Panc1 (cell line): Measurements from ENCODE around the gene HOXB2.

Source experiments
- CTCF ChIP-seq: fragments of 450-650 bp; IDR thresholded peaks from 2 replicates; pipeline ENCODE4 v1.5.1; 2017; ENCODE audit warnings: mild to moderate bottlenecking
- POLR2AphosphoS5 ChIP-seq: IDR thresholded peaks from 2 replicates; pipeline ENCODE4 v1.6.1; 2012; ENCODE audit warnings: mild to moderate bottlenecking, low read depth, low read length, moderate library complexity
- REST ChIP-seq, 2 experiments: IDR thresholded peaks; 2 replicates each; pipeline ENCODE4 v1.6.1; 2011 to 2012; ENCODE audit warnings: low read depth in 2 of 2, control low read depth in 1 of 2, low read length in 1 of 2, mild to moderate bottlenecking in 1 of 2, moderate library complexity in 1 of 2; ENCODE audit not compliant: insufficient read depth in 1 of 2
- TCF7L2 ChIP-seq: IDR thresholded peaks from 2 replicates; pipeline ENCODE4 v1.6.1; 2011; ENCODE audit warnings: mild to moderate bottlenecking, low read depth, low read length, inconsistent platforms

- TF ChIP-seq CTCF, result no peak
- TF ChIP-seq POLR2AphosphoS5, result no peak
- no peak for TF ChIP-seq TCF7L2
- TF ChIP-seq REST (IDR thresholded peaks at IDR 0.05; ENCODE audit: insufficient read depth in 1 of 2, low read depth in 2 of 2, low read length in 1 of 2), result no peak
Measured at GRCh38 chr17:48497103-48497502, 47.8 kb downstream of the HOXB2 start.
